Thyroid gland (tissue), 4 donors: ENCODE measurements around the gene MYO1E. TPM values are rescaled to one million over a fixed set of nuclear protein-coding genes. Genes with fewer than 3 reads are reported as not detected.

Experiments
- DNase-seq, 2 donors: peaks; one replicate each; pipeline ENCODE4 v3.0.0-alpha.2; 2019
- H3K27ac ChIP-seq, 3 donors: fragments of 200-600 bp; sonication (generic); 1 replicate in 2 of 3; 2 replicates in 1 of 3; pipeline ENCODE4 v1.5.1; 2016 to 2019; ENCODE audit warnings: mild to moderate bottlenecking in 1 of 3, moderate library complexity in 1 of 3
- H3K27me3 ChIP-seq: fragments of 200-600 bp; sonication (generic); one replicate; pipeline ENCODE4 v1.5.1; 2019
- H3K36me3 ChIP-seq, 2 donors: fragments of 200-600 bp; sonication (generic); one replicate each; pipeline ENCODE4 v1.5.1; 2016 to 2019
- H3K4me1 ChIP-seq, 2 donors: fragments of 200-600 bp; sonication (generic); one replicate each; pipeline ENCODE4 v1.5.1; 2017 to 2019
- H3K4me3 ChIP-seq, 3 donors: fragments of 200-600 bp; sonication (generic); replicated peaks in 1 of 3; 1 replicate in 2 of 3; 2 replicates in 1 of 3; pipeline ENCODE4 v1.5.1; 2016; ENCODE audit warnings: mild to moderate bottlenecking in 1 of 3
- H3K9me3 ChIP-seq: fragments of 200-600 bp; sonication (generic); one replicate; pipeline ENCODE4 v1.5.1; 2017
- POLR2A ChIP-seq, 2 donors: fragments of 450-650 bp; IDR thresholded peaks; one replicate each; pipeline ENCODE4 v1.6.1; 2017; ENCODE audit warnings: antibody characterized with exemption in 2 of 2, mild to moderate bottlenecking in 2 of 2, moderate library complexity in 1 of 2
- WGBS, 2 donors: methylation state at CpG; one replicate each; pipeline ENCODE4 v1.1.5; 2017; 5-methylcytosine and 5-hydroxymethylcytosine counted together
- intact Hi-C: fragments of 100-400 bp; cut with DNase I; formaldehyde crosslinking; loops from one replicate; pipeline ENCODE4 v1.15.1; 2023
- total RNA-seq, 4 donors: library from RNA; depleted of rRNA; stranded (reverse); fragments of >200 nt; gene quantifications; one replicate each; pipeline ENCODE4 v1.2.3, GENCODE V29; 2016
- TF ChIP-seq, protein P1 (sequence below), 6 experiments: fragments of 200-600 bp in 3 of 6; fragments of 450-650 bp in 3 of 6; sonication (generic) in 3 of 6; IDR thresholded peaks; one replicate each; pipeline ENCODE4 v1.5.1; 2016 to 2019; ENCODE audit warnings: antibody characterized with exemption in 6 of 6, mild to moderate bottlenecking in 2 of 6, inconsistent platforms in 1 of 6, moderate library complexity in 1 of 6

The MYO1E gene
- total RNA-seq, 4 donors from 2014 or later = 19.5 to 56.6 (median 34.6) TPM

DNA sequence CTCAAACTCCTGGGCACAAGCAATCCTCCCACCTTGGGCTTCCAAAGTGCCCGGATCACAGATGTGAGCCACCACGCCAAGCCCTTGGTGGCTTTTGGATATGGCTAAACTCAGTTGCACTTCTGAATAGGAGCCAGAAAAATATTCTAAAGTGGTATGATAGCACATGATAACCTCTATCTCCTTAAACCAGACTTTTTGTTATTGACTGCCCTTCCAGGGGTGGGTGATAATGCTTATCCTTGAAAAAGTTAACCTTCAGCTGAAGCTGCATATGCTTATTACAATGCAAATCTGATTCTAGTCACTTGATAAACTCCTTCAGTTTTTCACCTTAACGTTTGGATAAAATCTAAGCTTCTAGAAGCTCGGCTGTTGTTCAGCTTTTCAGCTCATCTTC lies 261.4 kb downstream of the MYO1E start:
- no peaks in the 10 kb centered on the region for H3K27me3 ChIP-seq
- TF ChIP-seq, protein P1, sequence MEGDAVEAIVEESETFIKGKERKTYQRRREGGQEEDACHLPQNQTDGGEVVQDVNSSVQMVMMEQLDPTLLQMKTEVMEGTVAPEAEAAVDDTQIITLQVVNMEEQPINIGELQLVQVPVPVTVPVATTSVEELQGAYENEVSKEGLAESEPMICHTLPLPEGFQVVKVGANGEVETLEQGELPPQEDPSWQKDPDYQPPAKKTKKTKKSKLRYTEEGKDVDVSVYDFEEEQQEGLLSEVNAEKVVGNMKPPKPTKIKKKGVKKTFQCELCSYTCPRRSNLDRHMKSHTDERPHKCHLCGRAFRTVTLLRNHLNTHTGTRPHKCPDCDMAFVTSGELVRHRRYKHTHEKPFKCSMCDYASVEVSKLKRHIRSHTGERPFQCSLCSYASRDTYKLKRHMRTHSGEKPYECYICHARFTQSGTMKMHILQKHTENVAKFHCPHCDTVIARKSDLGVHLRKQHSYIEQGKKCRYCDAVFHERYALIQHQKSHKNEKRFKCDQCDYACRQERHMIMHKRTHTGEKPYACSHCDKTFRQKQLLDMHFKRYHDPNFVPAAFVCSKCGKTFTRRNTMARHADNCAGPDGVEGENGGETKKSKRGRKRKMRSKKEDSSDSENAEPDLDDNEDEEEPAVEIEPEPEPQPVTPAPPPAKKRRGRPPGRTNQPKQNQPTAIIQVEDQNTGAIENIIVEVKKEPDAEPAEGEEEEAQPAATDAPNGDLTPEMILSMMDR (IDR thresholded peaks at IDR 0.05) = no peak
- no peak for TF ChIP-seq POLR2A (IDR thresholded peaks at IDR 0.05)
- intact Hi-C loops = no loop called here
- H3K4me1 ChIP-seq = no peaks in the 10 kb centered on the region
- H3K9me3 ChIP-seq = no peaks in the 10 kb centered on the region
- no peaks in the 10 kb centered on the region for H3K36me3 ChIP-seq
- 92 to 95% methylated on average over 4 of the region's 4 CpGs for WGBS, 2 donors
- no peak overlapping the region for H3K4me3 ChIP-seq
- no peak overlapping the region for H3K27ac ChIP-seq
- no peak for DNase-seq

DNA sequence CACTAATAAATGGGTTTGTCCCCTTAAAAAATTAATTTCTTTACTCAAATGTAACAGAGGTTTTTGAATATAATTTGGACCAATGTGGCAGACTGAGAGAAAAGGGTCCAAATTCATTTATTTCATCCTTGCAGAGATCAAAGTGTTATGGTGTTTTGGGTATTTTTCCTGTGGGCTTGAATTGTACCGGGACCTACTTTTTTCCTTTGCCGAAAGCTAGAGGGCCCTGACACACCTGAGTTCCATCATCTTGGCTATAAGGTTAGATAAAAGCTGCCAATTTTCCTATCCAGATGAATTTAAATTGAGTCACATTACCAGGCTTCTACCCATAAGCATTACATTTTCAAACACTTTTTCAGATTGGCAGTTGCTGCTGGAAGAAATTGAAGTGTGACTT lies 266.8 kb downstream of the MYO1E start:
- Histone ChIP-seq H3K9me3 (no peaks in the 10 kb centered on the region), H3K36me3 (no peaks in the 10 kb centered on the region), H3K4me3 (no peak overlapping the region), H3K27me3 (no peaks in the 10 kb centered on the region), H3K4me1 (no peaks in the 10 kb centered on the region), H3K27ac (no peak overlapping the region)
- DNase-seq = no peak
- 26 to 31% methylated on average over 2 of the region's 2 CpGs for WGBS, 2 donors
- intact Hi-C loops = loop anchor here (10.0 kb wide), 1 partner anchor 121 kb away; the partner anchor contains the start of gene RNF111
- no peak for TF ChIP-seq POLR2A (IDR thresholded peaks at IDR 0.05)
- TF ChIP-seq, protein P1 (IDR thresholded peaks at IDR 0.05) = no peak

DNA sequence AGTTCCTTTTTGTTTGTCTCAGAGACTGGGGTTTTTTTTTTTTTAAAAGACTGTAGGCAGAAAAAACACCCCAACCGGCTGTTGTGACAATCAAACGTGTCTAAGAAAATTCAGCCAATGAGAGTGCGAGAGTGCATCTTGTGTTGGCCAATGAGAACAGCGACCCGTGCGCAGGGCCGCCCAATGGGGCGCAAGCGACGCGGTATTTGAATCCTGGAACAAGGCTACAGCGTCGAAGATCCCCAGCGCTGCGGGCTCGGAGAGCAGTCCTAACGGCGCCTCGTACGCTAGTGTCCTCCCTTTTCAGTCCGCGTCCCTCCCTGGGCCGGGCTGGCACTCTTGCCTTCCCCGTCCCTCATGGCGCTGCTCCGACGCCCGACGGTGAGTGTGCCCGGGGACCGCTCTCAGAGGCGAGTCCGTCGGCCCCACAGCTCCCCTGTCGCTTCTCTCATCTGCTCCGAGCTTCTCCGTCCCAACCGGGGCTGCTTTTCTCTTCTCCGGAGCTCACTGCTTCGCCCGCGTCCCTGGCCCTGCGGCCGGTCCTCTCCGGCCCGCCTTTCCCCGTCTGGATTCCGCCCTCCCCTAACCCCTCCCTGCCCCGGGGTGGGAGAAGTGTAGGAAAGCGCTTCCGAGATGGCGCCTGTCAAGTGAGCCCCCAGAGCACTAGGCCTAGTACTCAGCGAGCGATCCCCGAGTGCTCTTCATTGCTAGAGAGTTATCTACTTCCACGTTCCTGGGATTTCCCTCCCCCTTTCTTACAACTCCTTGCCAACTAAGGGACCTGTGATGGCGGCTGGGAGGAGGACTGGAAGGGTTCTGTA lies 267.5 kb downstream of the MYO1E start, which contains the start of gene CCNB2:
Gene CCNB2 (plus strand): TSS at position 235 of the 821 bp plus-strand sequence. CDS start 123 bp downstream, at position 358.
- Histone ChIP-seq H3K4me1 (no peaks in the 10 kb centered on the region), H3K27ac (no peak within 1 kb of the TSS), H3K9me3 (no peaks in the 10 kb centered on the region), H3K27me3 (no peaks in the 10 kb centered on the region), H3K36me3 (no peaks in the 10 kb centered on the region), H3K4me3 (peak within 1 kb of the TSS; percentile 39 to 71 (median 58))
- TF ChIP-seq, protein P1 (IDR thresholded peaks at IDR 0.05) = no peak
- TF ChIP-seq POLR2A (IDR thresholded peaks at IDR 0.05) = peak in 1 of 2 donors; percentile 37
- intact Hi-C loops = loop anchor here (10.0 kb wide), 1 partner anchor 120 kb away; the partner anchor contains the start of gene RNF111
- DNase-seq = peak; percentile 84 to 85
- 0 to 1% methylated on average over 28 to 57 of the region's 57 CpGs for WGBS, 2 donors

DNA sequence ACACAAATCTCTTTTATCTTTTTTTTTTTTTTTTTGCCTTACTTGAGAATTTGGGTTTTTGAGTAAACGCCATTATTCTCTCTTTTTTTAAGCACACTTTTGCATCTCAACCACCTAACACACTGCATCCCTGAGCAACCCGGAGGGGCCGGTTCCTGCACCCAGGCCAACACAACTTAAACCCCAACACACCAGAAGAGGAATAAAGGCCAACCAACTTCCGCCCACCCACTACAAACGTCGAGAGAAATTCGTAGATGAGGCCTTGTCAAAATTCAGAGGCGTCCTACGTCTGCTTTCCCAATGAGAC lies 268.1 kb downstream of the MYO1E start:
- Histone ChIP-seq H3K4me1 (no peaks in the 10 kb centered on the region), H3K27ac (no peak overlapping the region), H3K27me3 (no peaks in the 10 kb centered on the region), H3K4me3 (peak overlapping the region in 2 of 3 donors; percentile 39 to 58), H3K9me3 (no peaks in the 10 kb centered on the region), H3K36me3 (no peaks in the 10 kb centered on the region)
- TF ChIP-seq, protein P1 (IDR thresholded peaks at IDR 0.05) = no peak
- no peak for TF ChIP-seq POLR2A (IDR thresholded peaks at IDR 0.05)
- DNase-seq = no peak
- intact Hi-C loops = loop anchor here (10.0 kb wide), 1 partner anchor 120 kb away; the partner anchor contains the start of gene RNF111
- 0 to 1% methylated on average over 9 of the region's 9 CpGs for WGBS, 2 donors

DNA sequence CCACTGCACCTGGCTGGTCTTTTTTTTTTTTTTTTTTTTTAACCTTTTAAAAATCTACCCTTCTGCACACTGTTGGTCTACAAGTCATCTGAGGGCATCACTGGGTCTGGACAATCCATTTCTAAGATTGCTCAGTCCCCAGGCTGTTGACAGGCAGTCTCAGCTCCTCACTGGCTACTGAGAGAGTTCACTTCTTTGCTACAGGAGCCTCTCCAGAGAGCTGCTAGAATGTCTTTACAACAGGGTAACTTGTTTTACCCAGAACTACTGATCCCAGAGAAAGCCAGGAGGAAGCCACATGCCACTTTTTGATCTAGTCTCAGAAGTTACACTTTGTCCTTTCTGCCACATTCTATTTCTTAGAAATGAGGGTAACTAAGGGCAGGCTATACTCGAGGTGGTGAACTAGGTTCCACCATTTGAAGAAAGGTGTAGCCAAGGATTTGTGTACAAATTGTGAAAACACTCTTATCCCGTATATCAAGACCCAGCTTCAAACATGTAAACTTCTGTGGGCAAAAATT lies 273.4 kb downstream of the MYO1E start:
- Histone ChIP-seq H3K4me3 (no peak overlapping the region), H3K27me3 (no peaks in the 10 kb centered on the region), H3K27ac (no peak overlapping the region), H3K9me3 (no peaks in the 10 kb centered on the region), H3K36me3 (peaks cover 10 to 21% of the 10 kb centered on the region in 2 donors), H3K4me1 (no peaks in the 10 kb centered on the region)
- WGBS, 2 donors = 64 to 92% methylated on average over 2 of the region's 2 CpGs
- TF ChIP-seq, protein P1 (IDR thresholded peaks at IDR 0.05) = no peak
- no peak for TF ChIP-seq POLR2A (IDR thresholded peaks at IDR 0.05)
- intact Hi-C loops = no loop called here
- DNase-seq = no peak
